Rectal smooth muscle tissue (tissue), 1 donor: ENCODE data around the gene SPACA9.

ENCODE experiments used
- H3K27ac ChIP-seq: one replicate; pipeline ENCODE4 v1.7.0; 2013; ENCODE audit warnings: low read depth, low read length, inconsistent platforms
- H3K27me3 ChIP-seq: one replicate; pipeline ENCODE4 v1.7.0; 2013; ENCODE audit warnings: low read length; ENCODE audit not compliant: control insufficient read depth, insufficient read depth
- H3K36me3 ChIP-seq: one replicate; pipeline ENCODE4 v1.7.0; 2013; ENCODE audit warnings: low read length; ENCODE audit not compliant: control insufficient read depth, insufficient read depth
- H3K4me1 ChIP-seq: one replicate; pipeline ENCODE4 v1.7.0; 2013; ENCODE audit warnings: low read length; ENCODE audit not compliant: control insufficient read depth, insufficient read depth
- H3K4me3 ChIP-seq: one replicate; pipeline ENCODE4 v1.7.0; 2013; ENCODE audit warnings: low read length
- H3K9ac ChIP-seq: one replicate; pipeline ENCODE4 v1.7.0; 2013; ENCODE audit warnings: low read length

Gene SPACA9

GRCh38 chr9:132849185-132849706, 29.5 kb upstream of the SPACA9 start:
- H3K4me1 ChIP-seq, result no peaks in the 10 kb centered on the region
- no peak overlapping the region for H3K9ac ChIP-seq
- H3K27me3 ChIP-seq, result no peaks in the 10 kb centered on the region
- H3K36me3 ChIP-seq, result no peaks in the 10 kb centered on the region
- peak overlapping the region; percentile 66 for H3K27ac ChIP-seq
- peak overlapping the region; percentile 3 for H3K4me3 ChIP-seq

- no peak overlapping the region for H3K4me3 ChIP-seq
- peaks cover 8% of the 10 kb centered on the region for H3K4me1 ChIP-seq
- no peaks in the 10 kb centered on the region for H3K27me3 ChIP-seq
- H3K9ac ChIP-seq, result no peak overlapping the region
- H3K36me3 ChIP-seq, result no peaks in the 10 kb centered on the region
- H3K27ac ChIP-seq, result no peak overlapping the region
Observed at GRCh38 chr9:132853482-132853881, 25.2 kb upstream of the SPACA9 start.

- H3K27ac ChIP-seq, result no peak overlapping the region
- peaks cover 8% of the 10 kb centered on the region for H3K4me1 ChIP-seq
- H3K4me3 ChIP-seq, result no peak overlapping the region
- H3K36me3 ChIP-seq, result no peaks in the 10 kb centered on the region
- H3K27me3 ChIP-seq, result no peaks in the 10 kb centered on the region
- no peak overlapping the region for H3K9ac ChIP-seq
Observed at GRCh38 chr9:132854832-132855231, 23.9 kb upstream of the SPACA9 start.

- no peak overlapping the region for H3K4me3 ChIP-seq
- peaks cover 8% of the 10 kb centered on the region for H3K4me1 ChIP-seq
- H3K27ac ChIP-seq, result no peak overlapping the region
- no peaks in the 10 kb centered on the region for H3K36me3 ChIP-seq
- H3K27me3 ChIP-seq, result no peaks in the 10 kb centered on the region
- no peak overlapping the region for H3K9ac ChIP-seq
Observed at GRCh38 chr9:132855904-132856303, 22.8 kb upstream of the SPACA9 start.

- Histone ChIP-seq H3K4me3 (no peak overlapping the region), H3K9ac (no peak overlapping the region), H3K4me1 (peaks cover 8% of the 10 kb centered on the region), H3K27me3 (no peaks in the 10 kb centered on the region), H3K27ac (no peak overlapping the region), H3K36me3 (no peaks in the 10 kb centered on the region)
Observed at GRCh38 chr9:132857031-132857430, 21.7 kb upstream of the SPACA9 start.

GRCh38 chr9:132857616-132858342, 20.9 kb upstream of the SPACA9 start:
- no peak overlapping the region for H3K27ac ChIP-seq

GRCh38 chr9:132858751-132859150, 19.9 kb upstream of the SPACA9 start:
- Histone ChIP-seq H3K36me3 (no peaks in the 10 kb centered on the region), H3K4me3 (no peak overlapping the region), H3K27me3 (no peaks in the 10 kb centered on the region), H3K9ac (no peak overlapping the region), H3K4me1 (peaks cover 8% of the 10 kb centered on the region), H3K27ac (no peak overlapping the region)

More at GRCh38 chr9:132857616-132858342, 20.9 kb upstream of the SPACA9 start:
- Histone ChIP-seq H3K36me3 (no peaks in the 10 kb centered on the region), H3K9ac (no peak overlapping the region), H3K4me3 (no peak overlapping the region), H3K4me1 (peaks cover 8% of the 10 kb centered on the region), H3K27me3 (no peaks in the 10 kb centered on the region)

GRCh38 chr9:132861666-132862065, 17.0 kb upstream of the SPACA9 start:
- Histone ChIP-seq H3K27ac (no peak overlapping the region), H3K36me3 (no peaks in the 10 kb centered on the region), H3K27me3 (no peaks in the 10 kb centered on the region), H3K9ac (no peak overlapping the region), H3K4me1 (peaks cover 8% of the 10 kb centered on the region), H3K4me3 (no peak overlapping the region)

- Histone ChIP-seq H3K4me3 (no peak overlapping the region), H3K27ac (no peak overlapping the region), H3K4me1 (peaks cover 4% of the 10 kb centered on the region), H3K27me3 (no peaks in the 10 kb centered on the region), H3K9ac (no peak overlapping the region), H3K36me3 (no peaks in the 10 kb centered on the region)
Observed at GRCh38 chr9:132862533-132862932, 16.2 kb upstream of the SPACA9 start.

GRCh38 chr9:132863096-132863495, 15.6 kb upstream of the SPACA9 start:
- no peak overlapping the region for H3K27ac ChIP-seq
- no peak overlapping the region for H3K9ac ChIP-seq

GRCh38 chr9:132864277-132864676, 14.4 kb upstream of the SPACA9 start:
- Histone ChIP-seq H3K27me3 (no peaks in the 10 kb centered on the region), H3K27ac (no peak overlapping the region)

More at GRCh38 chr9:132863096-132863495, 15.6 kb upstream of the SPACA9 start:
- Histone ChIP-seq H3K4me1 (peaks cover 1% of the 10 kb centered on the region), H3K27me3 (no peaks in the 10 kb centered on the region), H3K36me3 (no peaks in the 10 kb centered on the region), H3K4me3 (no peak overlapping the region)

GRCh38 chr9:132864691-132865090, 14.0 kb upstream of the SPACA9 start:
- H3K9ac ChIP-seq, result no peak overlapping the region
- no peak overlapping the region for H3K27ac ChIP-seq
- no peaks in the 10 kb centered on the region for H3K36me3 ChIP-seq
- H3K27me3 ChIP-seq, result no peaks in the 10 kb centered on the region
- H3K4me1 ChIP-seq, result no peaks in the 10 kb centered on the region
- H3K4me3 ChIP-seq, result no peak overlapping the region

More at GRCh38 chr9:132864277-132864676, 14.4 kb upstream of the SPACA9 start:
- Histone ChIP-seq H3K36me3 (no peaks in the 10 kb centered on the region), H3K9ac (no peak overlapping the region), H3K4me1 (no peaks in the 10 kb centered on the region), H3K4me3 (no peak overlapping the region)

- H3K27ac ChIP-seq, result no peak overlapping the region
- H3K4me1 ChIP-seq, result no peaks in the 10 kb centered on the region
- H3K36me3 ChIP-seq, result no peaks in the 10 kb centered on the region
- H3K4me3 ChIP-seq, result no peak overlapping the region
- no peak overlapping the region for H3K9ac ChIP-seq
- H3K27me3 ChIP-seq, result no peaks in the 10 kb centered on the region
Observed at GRCh38 chr9:132866898-132867297, 11.8 kb upstream of the SPACA9 start.
